GM23248 (cell line): ENCODE data around the gene THOC6. TPM values are rescaled to one million over a fixed set of nuclear protein-coding genes. Genes with fewer than 3 reads are reported as not detected.
A peak's percentile ranks its signal among the peaks of the same experiment; 100 is the strongest.

Source experiments
- DNase-seq: peaks from one replicate; pipeline ENCODE4 v3.0.0-alpha.2; 2015
- H2AFZ ChIP-seq: fragments of 200-600 bp; sonication (generic); 2 replicates; pipeline ENCODE4 v1.6.1; 2016; ENCODE audit warnings: antibody characterized with exemption
- H3F3A ChIP-seq: fragments of 200-600 bp; sonication (generic); 2 replicates; pipeline ENCODE4 v1.6.1; 2016; ENCODE audit warnings: mild to moderate bottlenecking, antibody characterized with exemption, mixed run types; ENCODE audit not compliant: insufficient read depth
- H3K27ac ChIP-seq: fragments of 200-600 bp; sonication (generic); 2 replicates; pipeline ENCODE4 v1.5.1; 2016; ENCODE audit warnings: mild to moderate bottlenecking
- H3K27me3 ChIP-seq: fragments of 200-600 bp; sonication (generic); replicated peaks from 2 replicates; pipeline ENCODE4 v1.6.1; 2016; ENCODE audit warnings: mild to moderate bottlenecking; ENCODE audit not compliant: insufficient read depth
- H3K36me3 ChIP-seq: fragments of 200-600 bp; sonication (generic); 2 replicates; pipeline ENCODE4 v1.6.1; 2016; ENCODE audit warnings: low read depth, mild to moderate bottlenecking
- H3K4me1 ChIP-seq: fragments of 200-600 bp; sonication (generic); 2 replicates; pipeline ENCODE4 v1.6.1; 2016; ENCODE audit warnings: mild to moderate bottlenecking; ENCODE audit not compliant: insufficient read depth
- H3K4me2 ChIP-seq: fragments of 200-600 bp; sonication (generic); one replicate; pipeline ENCODE4 v1.6.1; 2016; ENCODE audit warnings: mild to moderate bottlenecking; ENCODE audit not compliant: unreplicated experiment
- H3K4me3 ChIP-seq: fragments of 200-600 bp; sonication (generic); 2 replicates; pipeline ENCODE4 v1.5.1; 2016; ENCODE audit warnings: mild to moderate bottlenecking
- H3K79me2 ChIP-seq: fragments of 200-600 bp; sonication (generic); 2 replicates; pipeline ENCODE4 v1.6.1; 2016; ENCODE audit warnings: mild to moderate bottlenecking; ENCODE audit not compliant: insufficient read depth
- H3K9ac ChIP-seq: fragments of 200-600 bp; sonication (generic); 2 replicates; pipeline ENCODE4 v1.6.1; 2016; ENCODE audit warnings: mild to moderate bottlenecking
- H3K9me2 ChIP-seq: fragments of 200-600 bp; sonication (generic); 2 replicates; pipeline ENCODE4 v1.6.1; 2016; ENCODE audit warnings: mixed run types, mild to moderate bottlenecking, moderate library complexity; ENCODE audit not compliant: insufficient read depth
- H3K9me3 ChIP-seq: fragments of 200-600 bp; sonication (generic); one replicate; pipeline ENCODE4 v1.6.1; 2017; ENCODE audit warnings: low read depth
- H4K20me1 ChIP-seq: fragments of 200-600 bp; sonication (generic); 2 replicates; pipeline ENCODE4 v1.6.0; 2016; ENCODE audit not compliant: insufficient read depth
- EZH2 ChIP-seq: fragments of 200-600 bp; sonication (generic); IDR thresholded peaks from 2 replicates; pipeline ENCODE4 v1.6.1; 2018; ENCODE audit warnings: antibody characterized with exemption, mild to moderate bottlenecking; ENCODE audit not compliant: insufficient read depth, poor library complexity, severe bottlenecking
- EZH2phosphoT487 ChIP-seq: fragments of 200-600 bp; sonication (generic); IDR thresholded peaks from 2 replicates; pipeline ENCODE4 v1.6.1; 2018; ENCODE audit warnings: antibody characterized with exemption, moderate library complexity, mild to moderate bottlenecking, low read depth; ENCODE audit not compliant: insufficient read depth
- whole genome bisulfite sequencing, 2 experiments: methylation state at CpG; one replicate each; pipeline ENCODE4 v1.1.6; 2015 to 2017; ENCODE audit warnings: low lambda C conversion rate in 2 of 2, low coverage in 1 of 2; ENCODE audit errors: missing lambda C conversion rate in 2 of 2; 5-methylcytosine and 5-hydroxymethylcytosine counted together
- in situ Hi-C: fragments of 300-500 bp; cut with MboI; formaldehyde crosslinking; loops from 2 replicates; pipeline ENCODE4 v1.15.0; 2020
- polyA plus RNA-seq: library from polyadenylated mRNA; unstranded; fragments of >200 nt; fragmentation: Nextera tagmentation; extraction: Ambion mirVana; gene quantifications from 2 replicates; pipeline ENCODE4 v1.2.1, GENCODE V29; 2016
- total RNA-seq: library from RNA; depleted of rRNA; stranded (reverse); fragments of >200 nt; shearing (Covaris generic); gene quantifications from 2 replicates; pipeline ENCODE4 v1.2.3, GENCODE V29; 2014

Gene THOC6
- total and polyA plus RNA-seq, 2 experiments from 2014 or later: 17.7 to 22.4 TPM

DNA sequence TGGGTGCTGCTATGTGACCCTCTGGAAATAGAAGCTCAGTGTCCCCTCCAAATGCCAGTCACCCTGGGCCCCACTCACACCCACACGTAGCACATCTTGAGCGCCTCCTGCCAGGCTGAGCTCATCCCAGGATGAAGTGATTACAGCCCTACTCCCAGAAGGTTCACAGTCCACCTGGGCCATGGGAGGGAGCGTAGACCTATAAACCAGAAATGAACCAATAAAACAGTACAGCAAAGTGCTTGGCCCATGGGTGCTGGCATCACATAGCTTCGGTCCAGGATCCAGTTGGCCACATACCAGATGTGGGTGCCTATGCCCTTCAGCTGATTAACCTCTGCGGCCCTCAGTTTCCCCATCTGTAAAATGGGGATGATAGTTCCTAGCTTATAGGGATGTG is 15.1 kb downstream of the THOC6 start:
- WGBS, 2 experiments: 65 to 70% methylated on average over 5 of the region's 5 CpGs
- peaks cover 35% of the 10 kb centered on the region for H3K27me3 ChIP-seq
- H3F3A ChIP-seq: no peaks in the 10 kb centered on the region
- H4K20me1 ChIP-seq: no peaks in the 10 kb centered on the region
- no peaks in the 10 kb centered on the region for H3K79me2 ChIP-seq
- no peaks in the 10 kb centered on the region for H3K9me2 ChIP-seq
- H3K9me3 ChIP-seq: no peaks in the 10 kb centered on the region
- H3K27ac ChIP-seq: no peak overlapping the region
- H3K36me3 ChIP-seq: no peaks in the 10 kb centered on the region
- no peak overlapping the region for H2AFZ ChIP-seq
- H3K4me2 ChIP-seq: no peak overlapping the region
- no peaks in the 10 kb centered on the region for H3K4me1 ChIP-seq
- no peak for TF ChIP-seq EZH2phosphoT487
- no peak overlapping the region for H3K4me3 ChIP-seq
- H3K9ac ChIP-seq: no peak overlapping the region
- in situ Hi-C loops: no loop called here
- DNase-seq: no peak

DNA sequence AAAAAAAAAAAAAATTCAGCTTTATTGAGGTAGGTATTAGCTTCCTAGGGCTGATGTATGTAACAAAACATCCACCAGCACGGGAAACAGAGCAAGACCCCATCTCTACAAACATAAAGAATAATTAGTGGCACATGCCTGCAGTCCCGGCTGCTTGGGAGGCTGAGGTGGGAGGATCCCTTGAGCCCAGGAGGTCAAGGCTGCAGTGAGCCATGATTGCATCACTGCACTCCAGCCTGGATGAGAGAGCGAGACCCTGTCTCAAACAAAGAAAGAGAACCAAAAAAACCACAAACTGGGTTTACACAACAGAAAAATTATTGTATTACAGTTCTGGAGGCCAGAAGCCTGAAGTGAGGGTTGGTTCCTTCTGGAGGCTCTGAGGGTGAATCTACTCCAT is 18.5 kb downstream of the THOC6 start:
- peaks cover 37% of the 10 kb centered on the region for H3K27me3 ChIP-seq

GRCh38 chr16:3044708-3045107 is 20.9 kb downstream of the THOC6 start:
- no peak overlapping the region for H3K27ac ChIP-seq
- no peaks in the 10 kb centered on the region for H3K4me1 ChIP-seq
- 0 out of 2 replicates have a peak, but pooled peaks have one; percentile 7 for TF ChIP-seq EZH2phosphoT487
- no peak for TF ChIP-seq EZH2
- no peaks in the 10 kb centered on the region for H3K9me2 ChIP-seq
- no peaks in the 10 kb centered on the region for H3K36me3 ChIP-seq
- H3K4me3 ChIP-seq: no peak overlapping the region
- H3F3A ChIP-seq: no peaks in the 10 kb centered on the region
- WGBS, 2 experiments: 91 to 92% methylated on average over 6 of the region's 6 CpGs
- peaks cover 32% of the 10 kb centered on the region for H3K27me3 ChIP-seq
- no peak overlapping the region for H3K9ac ChIP-seq
- no peak for DNase-seq
- no peaks in the 10 kb centered on the region for H3K9me3 ChIP-seq
- in situ Hi-C loops: no loop called here
- H4K20me1 ChIP-seq: no peaks in the 10 kb centered on the region
- H2AFZ ChIP-seq: no peak overlapping the region
- no peak overlapping the region for H3K4me2 ChIP-seq
- H3K79me2 ChIP-seq: no peaks in the 10 kb centered on the region

More for the DNA sequence above, 18.5 kb downstream of the THOC6 start:
- DNase-seq: no peak
- no peaks in the 10 kb centered on the region for H3K9me2 ChIP-seq
- TF ChIP-seq EZH2phosphoT487: no peak
- no peak for TF ChIP-seq EZH2
- no peak overlapping the region for H3K4me2 ChIP-seq
- H3K27ac ChIP-seq: no peak overlapping the region
- no peak overlapping the region for H2AFZ ChIP-seq
- no peaks in the 10 kb centered on the region for H4K20me1 ChIP-seq
- no peaks in the 10 kb centered on the region for H3K4me1 ChIP-seq
- no peaks in the 10 kb centered on the region for H3K79me2 ChIP-seq
- H3K9ac ChIP-seq: no peak overlapping the region
- H3K36me3 ChIP-seq: no peaks in the 10 kb centered on the region
- H3K4me3 ChIP-seq: no peak overlapping the region
- in situ Hi-C loops: no loop called here
- WGBS, 2 experiments: 69 to 70% methylated on average over 3 of the region's 3 CpGs
- no peaks in the 10 kb centered on the region for H3F3A ChIP-seq
- no peaks in the 10 kb centered on the region for H3K9me3 ChIP-seq

- no peaks in the 10 kb centered on the region for H3K4me1 ChIP-seq
- TF ChIP-seq EZH2phosphoT487 (0 out of 2 replicates have a peak, but pooled peaks have one; percentile 42), EZH2 (peak; percentile 90)
- H4K20me1 ChIP-seq: no peaks in the 10 kb centered on the region
- H3K9me2 ChIP-seq: no peaks in the 10 kb centered on the region
- DNase-seq: peak; percentile 34
- no peaks in the 10 kb centered on the region for H3F3A ChIP-seq
- H3K36me3 ChIP-seq: no peaks in the 10 kb centered on the region
- peak within 1 kb of the TSS; percentile 36; the same call in 1 of the 2 replicates for H3K9ac ChIP-seq
- peak within 1 kb of the TSS; percentile 84 for H3K4me2 ChIP-seq
- 1 to 2% methylated on average over 54 to 81 of the region's 86 CpGs for WGBS, 2 experiments
- H3K9me3 ChIP-seq: no peaks in the 10 kb centered on the region
- H3K27me3 ChIP-seq: peaks cover 37% of the 10 kb centered on the region
- H3K27ac ChIP-seq: no peak within 1 kb of the TSS
- in situ Hi-C loops: no loop called here
- no peaks in the 10 kb centered on the region for H3K79me2 ChIP-seq
- peak within 1 kb of the TSS; percentile 70 for H2AFZ ChIP-seq
- H3K4me3 ChIP-seq: peak within 1 kb of the TSS; percentile 70
These were observed 22.2 kb downstream of the THOC6 start, which contains the start of gene MMP25 for GRCh38 chr16:3045758-3046640. TSS of gene MMP25 (plus strand) at chr16:3046561. CDS start at chr16:3046918, 357 bp downstream.
